ENCODE measurements around the gene ARL4A.
"Not testable (repeated sequence)": the region's sequence is repeated elsewhere in the genome, so short reads cannot be mapped to it uniquely, and the experiment has no call there.

The ARL4A gene

DNA sequence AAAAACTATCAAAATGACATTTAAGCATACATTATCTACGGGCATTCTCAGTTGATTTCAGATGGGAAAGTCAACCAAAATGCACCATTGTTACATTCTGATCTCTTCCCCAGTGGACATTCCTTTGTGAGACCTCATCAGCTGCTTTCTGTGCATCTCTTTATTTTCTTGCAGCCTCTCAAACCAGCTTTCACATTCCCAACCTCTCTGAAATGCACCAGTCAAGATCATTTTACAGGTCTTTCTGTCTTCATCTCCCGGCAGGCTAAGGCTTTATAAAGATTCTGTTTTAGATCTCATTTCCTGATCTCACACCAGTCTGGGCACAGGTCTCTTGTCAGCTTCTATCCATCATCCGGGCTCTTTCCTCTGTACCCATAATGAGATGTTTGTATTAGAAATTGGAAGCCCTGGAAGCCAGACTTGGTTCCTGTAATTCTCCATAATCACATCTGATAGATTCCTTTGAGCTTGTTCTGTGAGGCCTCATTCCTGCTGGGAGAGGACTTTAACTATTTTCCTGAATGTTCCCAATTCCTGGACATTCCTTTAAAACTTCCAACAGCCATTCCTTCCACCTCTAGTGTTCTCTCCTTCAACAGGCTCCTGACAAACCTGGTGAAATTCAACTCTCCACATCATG lies 44.3 kb upstream of the ARL4A start:
- Histone ChIP-seq H3K79me2 (ENCODE audit: insufficient read depth, low read length) (no peaks in the 10 kb centered on the region), H3K9me2 (replicated peaks; ENCODE audit: low read depth, low read length) (no peaks in the 10 kb centered on the region), H3F3A (ENCODE audit: low read depth) (no peaks in the 10 kb centered on the region), H3K9ac (ENCODE audit: low read depth, low read length, poor library complexity, severe bottlenecking) (no peak overlapping the region), H2AFZ (ENCODE audit: low read length) (no peak overlapping the region), H3K4me3 (ENCODE audit: low read length, poor library complexity, severe bottlenecking) (no peak overlapping the region), H4K20me1 (ENCODE audit: insufficient read depth, low read length, poor library complexity, severe bottlenecking) (no peaks in the 10 kb centered on the region), H3K36me3 (ENCODE audit: insufficient read depth, low read length) (no peaks in the 10 kb centered on the region), H3K4me2 (ENCODE audit: low read depth, low read length, poor library complexity, severe bottlenecking) (no peak overlapping the region), H3K4me1 (ENCODE audit: insufficient read depth, low read length, poor library complexity, severe bottlenecking) (no peaks in the 10 kb centered on the region), H3K27me3 (ENCODE audit: insufficient read depth, low read length, poor library complexity, severe bottlenecking) (no peaks in the 10 kb centered on the region), H3K9me3 (ENCODE audit: insufficient read depth, low read depth, low read length) (no peaks in the 10 kb centered on the region)
- TF ChIP-seq EZH2phosphoT487 (IDR thresholded peaks at IDR 0.05; ENCODE audit: borderline replicate concordance): no peak
- TF ChIP-seq, protein P1, sequence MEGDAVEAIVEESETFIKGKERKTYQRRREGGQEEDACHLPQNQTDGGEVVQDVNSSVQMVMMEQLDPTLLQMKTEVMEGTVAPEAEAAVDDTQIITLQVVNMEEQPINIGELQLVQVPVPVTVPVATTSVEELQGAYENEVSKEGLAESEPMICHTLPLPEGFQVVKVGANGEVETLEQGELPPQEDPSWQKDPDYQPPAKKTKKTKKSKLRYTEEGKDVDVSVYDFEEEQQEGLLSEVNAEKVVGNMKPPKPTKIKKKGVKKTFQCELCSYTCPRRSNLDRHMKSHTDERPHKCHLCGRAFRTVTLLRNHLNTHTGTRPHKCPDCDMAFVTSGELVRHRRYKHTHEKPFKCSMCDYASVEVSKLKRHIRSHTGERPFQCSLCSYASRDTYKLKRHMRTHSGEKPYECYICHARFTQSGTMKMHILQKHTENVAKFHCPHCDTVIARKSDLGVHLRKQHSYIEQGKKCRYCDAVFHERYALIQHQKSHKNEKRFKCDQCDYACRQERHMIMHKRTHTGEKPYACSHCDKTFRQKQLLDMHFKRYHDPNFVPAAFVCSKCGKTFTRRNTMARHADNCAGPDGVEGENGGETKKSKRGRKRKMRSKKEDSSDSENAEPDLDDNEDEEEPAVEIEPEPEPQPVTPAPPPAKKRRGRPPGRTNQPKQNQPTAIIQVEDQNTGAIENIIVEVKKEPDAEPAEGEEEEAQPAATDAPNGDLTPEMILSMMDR (conservative IDR thresholded peaks at IDR 0.05; ENCODE audit: low read length): no peak

DNA sequence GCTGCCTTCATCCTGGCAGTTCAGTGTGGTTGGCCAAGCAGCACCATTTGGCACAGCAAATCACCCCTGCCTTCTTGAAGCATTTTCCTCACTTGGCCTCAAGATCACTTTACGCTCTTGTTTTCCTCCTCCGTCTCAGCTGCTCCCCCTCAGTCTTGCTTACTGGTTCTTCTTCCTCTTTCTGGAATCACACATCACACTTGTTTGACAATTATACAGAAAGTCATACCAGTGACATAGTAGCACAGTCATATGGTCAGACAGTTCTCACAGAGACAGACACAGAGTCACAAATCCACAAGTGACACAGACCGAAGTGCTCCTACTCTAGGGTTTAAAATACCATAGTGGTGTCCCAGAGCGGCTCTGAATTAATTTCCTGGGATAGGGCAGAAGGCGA lies 43.8 kb upstream of the ARL4A start:
- Histone ChIP-seq H3K4me2 (ENCODE audit: low read depth, low read length, poor library complexity, severe bottlenecking) (no peak overlapping the region), H3K9ac (ENCODE audit: low read depth, low read length, poor library complexity, severe bottlenecking) (no peak overlapping the region), H4K20me1 (ENCODE audit: insufficient read depth, low read length, poor library complexity, severe bottlenecking) (no peaks in the 10 kb centered on the region), H3K9me2 (replicated peaks; ENCODE audit: low read depth, low read length) (no peaks in the 10 kb centered on the region), H3K79me2 (ENCODE audit: insufficient read depth, low read length) (no peaks in the 10 kb centered on the region), H3F3A (ENCODE audit: low read depth) (no peaks in the 10 kb centered on the region), H3K4me1 (ENCODE audit: insufficient read depth, low read length, poor library complexity, severe bottlenecking) (no peaks in the 10 kb centered on the region), H3K27me3 (ENCODE audit: insufficient read depth, low read length, poor library complexity, severe bottlenecking) (no peaks in the 10 kb centered on the region), H3K9me3 (ENCODE audit: insufficient read depth, low read depth, low read length) (no peaks in the 10 kb centered on the region), H3K36me3 (ENCODE audit: insufficient read depth, low read length) (no peaks in the 10 kb centered on the region), H3K4me3 (ENCODE audit: low read length, poor library complexity, severe bottlenecking) (no peak overlapping the region), H2AFZ (ENCODE audit: low read length) (no peak overlapping the region)
- no peak for TF ChIP-seq EZH2phosphoT487 (IDR thresholded peaks at IDR 0.05; ENCODE audit: borderline replicate concordance)
- TF ChIP-seq, protein P1 (conservative IDR thresholded peaks at IDR 0.05; ENCODE audit: low read length): no peak

GRCh38 chr7:12645212-12645611 lies 42.2 kb upstream of the ARL4A start:
- H3K9me2 ChIP-seq (replicated peaks; ENCODE audit: low read depth, low read length); H3K9ac ChIP-seq (ENCODE audit: low read depth, low read length, poor library complexity, severe bottlenecking); H4K20me1 ChIP-seq (ENCODE audit: insufficient read depth, low read length, poor library complexity, severe bottlenecking); H2AFZ ChIP-seq (ENCODE audit: low read length); H3K36me3 ChIP-seq (ENCODE audit: insufficient read depth, low read length); H3K4me2 ChIP-seq (ENCODE audit: low read depth, low read length, poor library complexity, severe bottlenecking); H3K4me3 ChIP-seq (ENCODE audit: low read length, poor library complexity, severe bottlenecking); H3F3A ChIP-seq (ENCODE audit: low read depth); H3K9me3 ChIP-seq (ENCODE audit: insufficient read depth, low read depth, low read length); H3K79me2 ChIP-seq (ENCODE audit: insufficient read depth, low read length); H3K27me3 ChIP-seq (ENCODE audit: insufficient read depth, low read length, poor library complexity, severe bottlenecking); H3K4me1 ChIP-seq (ENCODE audit: insufficient read depth, low read length, poor library complexity, severe bottlenecking): not testable (repeated sequence)

DNA sequence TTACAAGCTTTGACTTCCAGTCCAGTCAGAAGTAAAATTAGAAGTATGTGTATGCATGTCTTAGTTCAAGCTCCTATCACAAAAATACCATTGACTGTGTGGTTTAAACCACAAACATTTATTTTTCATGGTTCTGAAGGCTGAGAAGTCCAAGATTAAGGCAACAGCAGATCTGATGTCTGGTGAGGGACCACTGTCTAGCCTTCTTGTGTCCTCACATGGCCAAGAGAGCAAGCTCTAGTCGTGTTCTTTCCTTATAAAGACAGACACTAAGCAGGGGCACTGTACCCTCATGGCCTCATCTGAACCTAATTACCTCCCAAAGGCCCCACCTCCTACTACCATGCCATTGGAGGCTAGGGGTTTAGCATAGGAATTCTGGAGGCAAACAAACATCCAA lies 41.3 kb upstream of the ARL4A start:
- no peaks in the 10 kb centered on the region for H3K79me2 ChIP-seq (ENCODE audit: insufficient read depth, low read length)
- TF ChIP-seq, protein P1 (conservative IDR thresholded peaks at IDR 0.05; ENCODE audit: low read length): no peak
- TF ChIP-seq EZH2phosphoT487 (IDR thresholded peaks at IDR 0.05; ENCODE audit: borderline replicate concordance): no peak
- H2AFZ ChIP-seq (ENCODE audit: low read length): no peak overlapping the region
- no peaks in the 10 kb centered on the region for H3K27me3 ChIP-seq (ENCODE audit: insufficient read depth, low read length, poor library complexity, severe bottlenecking)
- no peaks in the 10 kb centered on the region for H3K36me3 ChIP-seq (ENCODE audit: insufficient read depth, low read length)
- no peaks in the 10 kb centered on the region for H3K4me1 ChIP-seq (ENCODE audit: insufficient read depth, low read length, poor library complexity, severe bottlenecking)
- H3K4me3 ChIP-seq (ENCODE audit: low read length, poor library complexity, severe bottlenecking): no peak overlapping the region
- no peaks in the 10 kb centered on the region for H3F3A ChIP-seq (ENCODE audit: low read depth)
- no peaks in the 10 kb centered on the region for H3K9me2 ChIP-seq (replicated peaks; ENCODE audit: low read depth, low read length)
- no peak overlapping the region for H3K9ac ChIP-seq (ENCODE audit: low read depth, low read length, poor library complexity, severe bottlenecking)
- H4K20me1 ChIP-seq (ENCODE audit: insufficient read depth, low read length, poor library complexity, severe bottlenecking): no peaks in the 10 kb centered on the region
- no peaks in the 10 kb centered on the region for H3K9me3 ChIP-seq (ENCODE audit: insufficient read depth, low read depth, low read length)
- H3K4me2 ChIP-seq (ENCODE audit: low read depth, low read length, poor library complexity, severe bottlenecking): no peak overlapping the region

Measured in Loucy (cell line).